Measurements from ENCODE around the gene THBS3. TPM values are rescaled to one million over a fixed set of nuclear protein-coding genes. Genes with fewer than 3 reads are reported as not detected.
A peak's percentile ranks its signal among the peaks of the same experiment; 100 is the strongest.

The THBS3 gene
- total and polyA plus RNA-seq, 2 of the 4 experiments (the other 2 are of a cell fraction), result 15.1 to 30.4 TPM

GRCh38 chr1:155166471-155167165 is 41.1 kb downstream of the THBS3 start (continued):
- no peak for TF ChIP-seq CHD1 (IDR thresholded peaks at IDR 0.05; ENCODE audit: low read depth, low read length)

GRCh38 chr1:155166051-155166470 is 41.6 kb downstream of the THBS3 start:
- POLR2A ChIA-PET (ENCODE audit: unreplicated experiment), result no interaction called here
- intact Hi-C loops (cut with micrococcal nuclease), result no loop called here
- in situ Hi-C loops (cut with MboI; ENCODE audit: low sequenced_read_pairs), result loop anchor here (5.0 kb wide), 1 partner anchor 74 kb away; no protein-coding TSS in a partner anchor

More at GRCh38 chr1:155166051-155166470, 41.6 kb downstream of the THBS3 start:
- H3K14ac ChIP-seq (replicated peaks; ENCODE audit: low read depth, low read length), result no peak overlapping the region
- H3K4me1 ChIP-seq (ENCODE audit: control insufficient read depth, insufficient read depth, low read length), result peaks cover 2% of the 10 kb centered on the region; the same call in 1 of the 2 replicates
- ATAC-seq (ENCODE audit: low read depth), result no peak
- H3K79me1 ChIP-seq (ENCODE audit: low read depth in 1 of 2, low read length in 2 of 2), result peaks cover 0 to 5% of the 10 kb centered on the region in 2 experiments; a peak in 3 of 4 replicates
- no peak overlapping the region for H4K8ac ChIP-seq (ENCODE audit: low read depth in 2 of 2, low read length in 2 of 2)
- no peak for TF ChIP-seq BHLHE40 (IDR thresholded peaks at IDR 0.05; ENCODE audit: low read depth, low read length)
- no peak for TF ChIP-seq CEBPB (IDR thresholded peaks at IDR 0.05; ENCODE audit: low read depth, low read length)
- TF ChIP-seq, protein P1, sequence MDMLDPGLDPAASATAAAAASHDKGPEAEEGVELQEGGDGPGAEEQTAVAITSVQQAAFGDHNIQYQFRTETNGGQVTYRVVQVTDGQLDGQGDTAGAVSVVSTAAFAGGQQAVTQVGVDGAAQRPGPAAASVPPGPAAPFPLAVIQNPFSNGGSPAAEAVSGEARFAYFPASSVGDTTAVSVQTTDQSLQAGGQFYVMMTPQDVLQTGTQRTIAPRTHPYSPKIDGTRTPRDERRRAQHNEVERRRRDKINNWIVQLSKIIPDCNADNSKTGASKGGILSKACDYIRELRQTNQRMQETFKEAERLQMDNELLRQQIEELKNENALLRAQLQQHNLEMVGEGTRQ (IDR thresholded peaks at IDR 0.05; ENCODE audit: low read depth, low read length), result no peak
- no peak for TF ChIP-seq ELK1 (IDR thresholded peaks at IDR 0.05; ENCODE audit: borderline replicate concordance, low read depth, low read length)
- no peak for TF ChIP-seq MXI1 (IDR thresholded peaks at IDR 0.05; ENCODE audit: borderline replicate concordance, low read depth, low read length)
- no peak for TF ChIP-seq CTCF (conservative IDR thresholded peaks at IDR 0.05; ENCODE audit: low read depth, low read length)
- H4K91ac ChIP-seq (ENCODE audit: insufficient read depth, low read depth, low read length), result no peak overlapping the region
- H3K27me3 ChIP-seq (ENCODE audit: control insufficient read depth, insufficient read depth, low read length), result peaks cover 6% of the 10 kb centered on the region; the same call in 1 of the 2 replicates
- no peak overlapping the region for H2BK5ac ChIP-seq (ENCODE audit: low read depth, low read length, poor library complexity, severe bottlenecking)
- CTCF ChIA-PET, result interaction anchor here (3.1 kb wide), 1 partner anchor 75 kb away, joined by 18 read pairs; no protein-coding TSS in a partner anchor
- no peak overlapping the region for H2BK120ac ChIP-seq (ENCODE audit: low read depth, low read length)
- H2BK20ac ChIP-seq (ENCODE audit: low read depth, low read length), result no peak overlapping the region
- no TSS peak for BruUV-seq (replicated peaks)
- no peak overlapping the region for H2AK9ac ChIP-seq (replicated peaks; ENCODE audit: low read depth, low read length, poor library complexity)
- no peak overlapping the region for H2BK15ac ChIP-seq (ENCODE audit: low read depth, low read length)
- no peak overlapping the region for H3K4me3 ChIP-seq (ENCODE audit: insufficient read depth, low read depth, low read length)
- no peak overlapping the region for H4K5ac ChIP-seq (ENCODE audit: low read depth, low read length)
- WGBS, 2 experiments (ENCODE audit: extremely low coverage in 2 of 2, insufficient read length in 1 of 2), result 51% methylated on average over 7 of the region's 8 CpGs; no CpG with 5 or more reads in 1 of the 2 experiments
- H4K20me1 ChIP-seq (ENCODE audit: insufficient read depth, low read length), result no peaks in the 10 kb centered on the region
- H3K36me3 ChIP-seq (ENCODE audit: control insufficient read depth, insufficient read depth, low read length), result peaks cover 16% of the 10 kb centered on the region
- no peaks in the 10 kb centered on the region for H3K9me3 ChIP-seq (ENCODE audit: control insufficient read depth, insufficient read depth, low read length)
- H3K9me1 ChIP-seq (ENCODE audit: insufficient read depth, low read length), result no peaks in the 10 kb centered on the region; the same call in 1 of the 2 replicates
- no peak overlapping the region for H3K56ac ChIP-seq (ENCODE audit: extremely low read depth, insufficient read depth, low read length)
- H3K18ac ChIP-seq (ENCODE audit: low read depth, low read length), result no peak overlapping the region
- no peak overlapping the region for H3K4ac ChIP-seq (ENCODE audit: low read depth, low read length)
- H2AFZ ChIP-seq (replicated peaks; ENCODE audit: low read length, poor library complexity), result peak overlapping the region; percentile 32
- DNase-seq, result no peak
- H3K23ac ChIP-seq (ENCODE audit: low read depth, low read length), result no peak overlapping the region
- no peak overlapping the region for H2AK5ac ChIP-seq (ENCODE audit: low read depth, low read length)
- no peak overlapping the region for H3K4me2 ChIP-seq (ENCODE audit: low read depth, low read length)
- dilution Hi-C loops (cut with HindIII; ENCODE audit: low sequenced_read_pairs, unreplicated experiment), result no loop called here
- H3K9ac ChIP-seq (ENCODE audit: low read depth, low read length), result no peak overlapping the region
- no peak overlapping the region for H3K27ac ChIP-seq (ENCODE audit: insufficient read depth, low read length)
